HEK293T (cell line): ENCODE measurements around the gene C17orf114.
A peak's percentile ranks its signal among the peaks of the same experiment; 100 is the strongest.

ENCODE experiments used
- CTCF ChIA-PET: fragments of 350-600 bp; formaldehyde crosslinking; extraction: SDS; loops from one replicate; lab custom pipeline; 2021; ENCODE audit warnings: antibody characterized with exemption, inconsistent platforms; lab: Yijun Ruan, JAX
- POLR2A ChIA-PET: fragments of 350-600 bp; formaldehyde crosslinking; extraction: SDS; loops from one replicate; lab custom pipeline; 2020; ENCODE audit warnings: antibody characterized with exemption, inconsistent platforms; lab: Yijun Ruan, JAX
- DNase-seq: peaks from one replicate; pipeline ENCODE4 v3.0.0; 2012; ENCODE audit warnings: mixed read lengths; ENCODE audit errors: extremely low spot score
- ARNT ChIP-seq: fragments of 450-650 bp; IDR thresholded peaks from 2 replicates; pipeline ENCODE4 v1.6.1; 2017; ENCODE audit warnings: mild to moderate bottlenecking
- BHLHE40 ChIP-seq: fragments of 450-650 bp; IDR thresholded peaks from 2 replicates; pipeline ENCODE4 v1.6.1; 2016; ENCODE audit warnings: mild to moderate bottlenecking, moderate library complexity, borderline replicate concordance
- CTBP1 ChIP-seq: fragments of 450-650 bp; IDR thresholded peaks from 2 replicates; pipeline ENCODE4 v1.6.1; 2016; ENCODE audit warnings: borderline replicate concordance
- ELF4 ChIP-seq: fragments of 450-650 bp; IDR thresholded peaks from 2 replicates; pipeline ENCODE4 v1.6.1; 2017; ENCODE audit warnings: antibody characterized with exemption
- FOXA1 ChIP-seq: fragments of 450-650 bp; IDR thresholded peaks from 2 replicates; pipeline ENCODE4 v1.6.1; 2016; ENCODE audit warnings: mild to moderate bottlenecking
- FOXK2 ChIP-seq: fragments of 450-650 bp; IDR thresholded peaks from 2 replicates; pipeline ENCODE4 v1.6.1; 2016; ENCODE audit warnings: mild to moderate bottlenecking
- FOXM1 ChIP-seq: fragments of 450-650 bp; IDR thresholded peaks from 2 replicates; pipeline ENCODE4 v1.6.1; 2017; ENCODE audit warnings: mild to moderate bottlenecking, borderline replicate concordance
- HDGF ChIP-seq: fragments of 450-650 bp; IDR thresholded peaks from 2 replicates; pipeline ENCODE4 v1.6.1; 2017; ENCODE audit warnings: antibody characterized with exemption, borderline replicate concordance
- L3MBTL2 ChIP-seq: fragments of 450-650 bp; conservative IDR thresholded peaks from 2 replicates; pipeline ENCODE4 v1.6.1; 2016; ENCODE audit warnings: mild to moderate bottlenecking
- LEF1 ChIP-seq: fragments of 450-650 bp; IDR thresholded peaks from 2 replicates; pipeline ENCODE4 v1.6.1; 2017; ENCODE audit warnings: mild to moderate bottlenecking, borderline replicate concordance
- NFRKB ChIP-seq: fragments of 450-650 bp; IDR thresholded peaks from 2 replicates; pipeline ENCODE4 v1.6.1; 2016; ENCODE audit warnings: mild to moderate bottlenecking, moderate library complexity
- SP1 ChIP-seq: fragments of 450-650 bp; IDR thresholded peaks from 2 replicates; pipeline ENCODE4 v1.6.1; 2017
- SUZ12 ChIP-seq: fragments of 450-650 bp; IDR thresholded peaks from 2 replicates; pipeline ENCODE4 v1.6.1; 2016; ENCODE audit warnings: mild to moderate bottlenecking
- TARDBP ChIP-seq: fragments of 450-650 bp; IDR thresholded peaks from 2 replicates; pipeline ENCODE4 v1.6.1; 2016
- ZNF384 ChIP-seq: fragments of 450-650 bp; IDR thresholded peaks from 2 replicates; pipeline ENCODE4 v1.6.1; 2016
- TF ChIP-seq, protein P1 (sequence below): fragments of 450-650 bp; IDR thresholded peaks from 2 replicates; pipeline ENCODE4 v1.6.1; 2016

The C17orf114 gene

DNA sequence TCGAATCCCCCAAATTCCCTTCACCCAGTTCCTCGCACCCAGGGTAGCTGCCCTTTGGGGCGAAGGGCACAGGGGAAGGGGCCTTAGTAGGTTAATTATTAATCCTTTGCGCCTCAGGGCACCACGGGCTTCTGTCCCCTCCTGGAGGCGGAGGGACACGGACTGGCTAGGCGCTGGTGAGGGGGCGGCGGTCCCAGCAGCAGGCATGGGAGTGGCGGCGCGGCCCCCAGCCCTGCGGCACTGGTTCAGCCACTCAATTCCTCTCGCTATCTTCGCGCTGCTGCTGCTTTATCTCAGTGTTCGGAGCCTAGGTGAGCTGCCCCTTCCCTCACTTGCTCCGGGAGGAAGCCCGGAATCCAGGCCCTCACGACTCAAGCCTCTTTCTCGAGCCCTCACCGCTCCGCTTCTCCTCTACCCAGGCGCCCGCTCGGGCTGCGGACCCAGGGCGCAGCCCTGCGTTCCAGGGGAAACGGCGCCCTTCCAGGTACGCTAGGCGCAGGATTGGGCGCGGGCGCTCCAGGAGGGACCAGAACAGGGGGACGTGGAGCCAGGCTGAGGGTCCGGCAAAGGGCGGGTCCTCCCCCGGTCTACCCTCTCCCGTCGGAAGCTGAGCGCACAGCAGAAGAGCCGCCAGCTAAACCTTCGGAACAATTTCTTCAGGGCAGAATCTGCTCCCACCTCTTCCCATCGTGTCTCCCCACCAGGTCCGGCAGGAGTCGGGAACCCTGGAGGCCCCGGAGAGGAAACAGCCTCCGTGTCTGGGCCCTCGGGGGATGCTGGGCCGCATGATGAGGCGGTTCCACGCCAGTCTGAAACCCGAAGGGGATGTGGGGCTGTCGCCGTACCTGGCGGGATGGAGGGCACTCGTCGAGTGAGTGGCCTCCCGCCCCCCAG, 13.1 kb downstream of the C17orf114 start, which contains the start of gene GLTPD2:
Gene GLTPD2, plus strand, starts transcription at position 158 of the 894 bp plus-strand sequence. Its CDS starts 48 bp downstream, at position 206.
- POLR2A ChIA-PET: interaction anchor here (0.8 to 2.9 kb wide), 19 partner anchors 7 to 92 kb away, joined by 3 to 20 read pairs (median 7); partner anchors contain the start of genes ARRB2, CXCL16, MED11 and MINK1
- CTCF ChIA-PET: interaction anchor here (0.6 to 1.7 kb wide), 4 partner anchors 9 to 59 kb away, joined by 3 to 8 read pairs (median 6); partner anchors contain the start of gene PLD2
- DNase-seq: no peak
- TF ChIP-seq ZNF384: no peak
- TF ChIP-seq L3MBTL2: peak; percentile 58; the same call in 1 of the 2 replicates
- TF ChIP-seq ELF4: no peak

DNA sequence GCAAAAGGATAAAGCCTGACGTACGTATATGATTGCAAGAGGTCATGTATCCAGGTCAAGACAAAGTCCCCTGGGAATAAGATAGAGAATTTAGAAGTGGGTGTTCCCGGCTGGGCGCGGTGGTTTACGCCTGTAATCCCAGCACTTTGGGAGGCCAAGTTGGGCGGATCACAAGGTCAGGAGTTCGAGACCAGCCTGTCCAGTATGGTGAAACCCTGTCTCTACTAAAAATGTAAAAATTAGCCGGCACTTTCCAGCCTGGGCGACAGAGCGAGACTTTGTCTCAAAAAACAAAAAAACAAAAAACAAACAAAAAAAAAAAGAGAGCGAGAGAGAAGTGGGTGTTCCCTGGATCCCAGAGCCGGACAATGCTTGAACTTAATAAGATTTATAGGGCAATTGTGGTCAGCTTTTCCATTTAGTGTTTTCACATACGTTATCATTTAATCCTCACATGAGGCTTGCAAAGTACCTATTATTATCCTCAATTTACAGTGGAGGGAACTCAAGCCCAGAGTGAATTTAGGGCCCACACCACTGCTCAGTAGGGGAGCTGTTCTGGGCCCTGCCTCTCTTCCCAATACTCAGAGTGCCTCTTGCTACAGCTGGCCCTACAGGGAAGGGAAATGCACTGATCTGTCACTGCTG, 13.8 kb downstream of the C17orf114 start:
- POLR2A ChIA-PET: interaction anchor here (0.6 to 2.9 kb wide), 3 partner anchors 8 to 45 kb away, joined by 3 to 19 read pairs (median 12); partner anchors contain the start of genes MINK1, PLD2 and PSMB6

DNA sequence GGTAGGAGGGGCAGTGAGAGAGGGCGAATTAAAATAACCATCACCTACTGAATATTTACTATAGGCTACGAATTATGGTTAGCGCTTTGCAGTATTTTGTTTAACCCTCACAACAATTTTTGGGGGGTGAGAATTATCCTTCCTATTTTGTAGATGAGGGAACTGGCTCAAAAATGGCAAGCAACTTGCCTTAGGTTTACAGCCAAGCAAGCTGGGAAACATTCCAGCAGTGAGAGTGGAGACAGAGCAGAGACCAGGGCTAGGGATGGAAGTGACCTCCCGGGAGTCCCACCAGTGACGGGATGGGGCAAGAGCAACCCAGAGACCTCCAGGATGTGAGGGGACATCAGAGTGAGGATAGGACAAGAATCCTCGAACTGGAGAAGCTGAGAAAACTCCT, 15.6 kb downstream of the C17orf114 start:
- POLR2A ChIA-PET: interaction anchor here (0.7 to 1.4 kb wide), 3 partner anchors 11 to 47 kb away, joined by 3 to 4 read pairs (median 3); partner anchors contain the start of genes CXCL16, PLD2 and ZMYND15
- no peak for TF ChIP-seq SP1
- TF ChIP-seq LEF1: no peak
- TF ChIP-seq, protein P1, sequence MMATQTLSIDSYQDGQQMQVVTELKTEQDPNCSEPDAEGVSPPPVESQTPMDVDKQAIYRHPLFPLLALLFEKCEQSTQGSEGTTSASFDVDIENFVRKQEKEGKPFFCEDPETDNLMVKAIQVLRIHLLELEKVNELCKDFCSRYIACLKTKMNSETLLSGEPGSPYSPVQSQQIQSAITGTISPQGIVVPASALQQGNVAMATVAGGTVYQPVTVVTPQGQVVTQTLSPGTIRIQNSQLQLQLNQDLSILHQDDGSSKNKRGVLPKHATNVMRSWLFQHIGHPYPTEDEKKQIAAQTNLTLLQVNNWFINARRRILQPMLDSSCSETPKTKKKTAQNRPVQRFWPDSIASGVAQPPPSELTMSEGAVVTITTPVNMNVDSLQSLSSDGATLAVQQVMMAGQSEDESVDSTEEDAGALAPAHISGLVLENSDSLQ: no peak
- no peak for TF ChIP-seq SUZ12
- TF ChIP-seq NFRKB: no peak
- TF ChIP-seq BHLHE40: no peak

More for the DNA sequence above, 13.8 kb downstream of the C17orf114 start:
- no peak for DNase-seq
- TF ChIP-seq NFRKB (no peak), ZNF384 (no peak), FOXM1 (no peak)
- TF ChIP-seq, protein P1: peak; percentile 11; the same call in 1 of the 2 replicates
- CTCF ChIA-PET: interaction anchor here (1.0 kb wide), 1 partner anchor 14 kb away, joined by 4 read pairs; no protein-coding TSS in a partner anchor

DNA sequence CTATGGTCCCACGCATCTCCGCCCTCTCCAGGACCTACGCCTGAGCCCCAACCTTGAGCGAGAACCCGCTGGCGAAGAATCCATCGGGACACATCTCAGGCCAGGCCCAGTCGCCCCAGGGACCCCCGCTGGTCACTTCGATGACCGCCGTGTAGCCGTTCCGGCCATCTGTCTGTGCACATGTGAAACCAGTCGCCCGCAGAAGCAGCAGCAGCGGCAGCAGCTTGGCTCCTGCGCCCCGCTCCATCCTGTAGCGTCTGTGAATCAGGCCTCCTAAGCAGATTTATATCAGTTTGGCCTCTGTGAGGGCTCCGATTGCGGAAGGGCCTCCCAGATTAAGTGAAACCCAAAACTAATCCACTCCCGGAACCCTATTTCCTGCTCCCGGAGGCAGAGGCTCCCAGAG, 16.0 kb downstream of the C17orf114 start, which contains the start of gene VMO1:
Gene VMO1, minus strand, starts transcription at position 259 of the 406 bp plus-strand sequence. Its CDS starts 12 bp downstream, at position 247.
- ChIA-PET POLR2A (interaction anchor here (0.7 to 1.4 kb wide), 3 partner anchors 10 to 47 kb away, joined by 3 to 4 read pairs (median 3); partner anchors contain the start of genes CXCL16, PLD2 and ZMYND15), CTCF (interaction anchor here (0.6 kb wide), 1 partner anchor 191 kb away, joined by 3 read pairs; no protein-coding TSS in a partner anchor)
- no peak for TF ChIP-seq HDGF
- TF ChIP-seq FOXK2: no peak
- TF ChIP-seq NFRKB: no peak
- TF ChIP-seq BHLHE40: no peak
- TF ChIP-seq ARNT: no peak
- no peak for TF ChIP-seq ELF4
- TF ChIP-seq ZNF384: no peak
- TF ChIP-seq SUZ12: no peak
- no peak for TF ChIP-seq SP1
- TF ChIP-seq CTBP1: no peak
- no peak for TF ChIP-seq TARDBP
- TF ChIP-seq, protein P1: no peak
- TF ChIP-seq LEF1: no peak
- no peak for TF ChIP-seq FOXA1
- no peak for TF ChIP-seq L3MBTL2
- TF ChIP-seq FOXM1: no peak
- no peak for DNase-seq

More for the DNA sequence above, 15.6 kb downstream of the C17orf114 start:
- no peak for DNase-seq
- CTCF ChIA-PET: interaction anchor here (0.6 kb wide), 1 partner anchor 191 kb away, joined by 3 read pairs; no protein-coding TSS in a partner anchor

DNA sequence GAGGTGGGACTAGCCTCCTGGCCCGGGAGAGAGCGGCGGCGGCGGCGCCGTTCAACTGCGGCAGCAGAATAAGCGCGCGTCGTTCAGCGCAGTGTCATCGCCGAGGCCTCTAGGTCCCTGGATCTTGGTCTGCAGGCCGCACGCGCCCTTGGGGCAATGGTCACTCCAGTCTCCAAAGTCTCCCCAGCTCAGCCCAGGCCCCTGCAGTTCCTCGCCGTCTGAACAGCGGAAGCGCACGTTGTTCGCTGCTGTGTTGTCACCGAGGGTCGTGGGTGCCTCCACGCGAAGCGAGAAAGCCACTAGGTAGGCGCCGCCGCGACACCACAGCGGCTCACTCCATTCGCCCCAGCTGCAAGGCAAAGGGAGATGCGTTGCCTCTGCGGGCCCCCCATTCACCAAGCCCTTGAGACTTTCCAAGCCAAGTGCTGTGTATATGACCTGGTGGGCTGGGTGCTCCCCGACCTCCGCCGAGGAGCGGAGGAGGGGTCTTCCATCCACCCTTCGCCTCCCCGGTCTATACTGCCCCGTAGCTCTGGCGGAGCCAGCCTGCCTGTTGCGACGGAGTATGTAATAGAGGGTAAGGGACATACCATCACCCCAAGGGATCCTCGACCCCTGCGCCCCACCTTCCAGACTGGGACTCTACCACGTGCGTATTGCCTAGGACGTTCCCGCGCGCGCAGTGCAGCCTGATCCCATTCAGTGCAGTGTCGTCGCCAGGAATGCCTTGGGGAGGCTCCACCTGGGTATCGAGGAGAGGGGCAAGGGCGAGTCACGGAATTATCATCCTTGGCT, 16.6 kb downstream of the C17orf114 start:
- ChIA-PET POLR2A (interaction anchor here (1.0 to 1.4 kb wide), 2 partner anchors 46 to 230 kb away, joined by 3 read pairs; partner anchors contain the start of genes CXCL16, MYBBP1A and ZMYND15), CTCF (no interaction called here)
- DNase-seq: no peak
- TF ChIP-seq SUZ12 (no peak), SP1 (no peak), BHLHE40 (no peak), TARDBP (no peak), CTBP1 (no peak), NFRKB (no peak), FOXA1 (no peak), ELF4 (no peak), HDGF (no peak), LEF1 (no peak), FOXM1 (no peak), FOXK2 (no peak), ZNF384 (no peak), ARNT (no peak)
- TF ChIP-seq, protein P1: no peak
